Measurements from ENCODE around the gene DNAAF1.

GRCh38 chr16:84194470-84195200 is 49.5 kb downstream of the DNAAF1 start:
- no peak for TF ChIP-seq CTCF (conservative IDR thresholded peaks at IDR 0.05; ENCODE audit: low read length)
- no peak for TF ChIP-seq EZH2phosphoT487 (IDR thresholded peaks at IDR 0.05; ENCODE audit: borderline replicate concordance)

Measured in Loucy (cell line).